Medulla oblongata (tissue), 1 donor: ENCODE measurements around the gene ATP8B4.
"Not testable (repeated sequence)": the region's sequence is repeated elsewhere in the genome, so short reads cannot be mapped to it uniquely, and the experiment has no call there.

Source experiments
- DNase-seq: peaks from one replicate; pipeline ENCODE4 v3.0.0-alpha.2; 2015; ENCODE audit errors: extremely low spot score

The ATP8B4 gene

DNA sequence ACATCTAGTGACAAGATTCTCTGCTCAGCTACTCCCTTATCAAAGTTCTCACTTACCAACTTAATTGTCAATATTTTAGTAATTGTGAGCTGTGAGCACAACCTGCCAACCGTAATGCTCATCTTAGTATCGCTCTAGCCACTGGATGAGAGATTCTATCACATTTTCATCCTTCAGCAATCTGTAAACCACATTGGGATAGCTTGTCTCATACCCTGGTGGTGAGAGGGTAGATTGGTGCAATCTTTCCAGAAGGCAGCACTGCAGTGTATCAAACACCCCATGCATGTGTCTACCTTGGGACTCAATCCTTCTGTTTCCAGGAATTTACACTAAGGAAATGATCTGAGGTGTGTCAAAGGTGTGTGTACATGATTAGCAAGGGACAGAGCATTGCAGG lies 18.9 kb upstream of the ATP8B4 start:
- no peak for DNase-seq

DNA sequence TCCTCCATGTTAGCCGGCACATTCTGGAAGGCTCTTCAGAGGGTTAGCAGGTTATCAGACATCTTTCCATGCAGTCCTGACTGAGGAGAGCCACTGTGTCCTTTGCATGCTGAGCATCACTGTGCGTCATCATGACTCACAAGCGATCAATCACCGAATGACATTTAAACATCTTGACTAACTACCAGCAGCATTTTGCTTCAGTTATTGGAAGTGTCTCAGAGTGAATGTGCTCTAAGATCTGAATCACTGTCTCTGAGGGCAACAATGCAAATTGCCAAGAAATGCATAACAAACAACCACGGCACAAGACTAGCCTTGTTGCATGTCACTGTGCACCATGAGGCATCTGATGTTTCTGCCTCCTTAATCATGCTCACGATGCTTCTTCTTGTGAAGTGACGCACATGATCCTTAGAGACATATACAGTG lies 18.3 kb upstream of the ATP8B4 start:
- DNase-seq, result no peak

DNA sequence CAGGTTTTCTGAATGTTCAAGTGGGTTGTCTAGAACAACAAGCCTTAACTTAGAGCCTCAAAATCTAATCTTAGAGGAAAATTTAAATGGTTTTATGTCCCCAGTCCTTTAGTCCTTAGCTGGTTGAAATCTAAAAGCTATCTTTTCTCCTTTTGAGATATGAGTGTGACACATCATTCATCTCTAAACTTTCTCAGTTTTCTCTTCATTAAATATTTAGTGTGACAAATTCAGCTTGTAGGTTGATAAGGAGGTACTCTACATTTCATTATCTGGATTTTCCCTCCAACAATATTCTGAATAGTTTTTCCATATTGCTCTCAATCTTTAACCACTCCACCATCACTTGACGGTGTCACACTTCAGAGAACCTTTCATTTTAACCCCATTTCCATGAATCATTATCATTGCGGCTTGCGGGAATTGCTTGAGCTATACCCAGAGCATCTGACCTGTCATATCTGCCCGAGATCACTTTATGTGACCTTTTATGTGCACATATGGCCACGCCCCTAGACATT lies 16.1 kb upstream of the ATP8B4 start:
- DNase-seq, result no peak

DNA sequence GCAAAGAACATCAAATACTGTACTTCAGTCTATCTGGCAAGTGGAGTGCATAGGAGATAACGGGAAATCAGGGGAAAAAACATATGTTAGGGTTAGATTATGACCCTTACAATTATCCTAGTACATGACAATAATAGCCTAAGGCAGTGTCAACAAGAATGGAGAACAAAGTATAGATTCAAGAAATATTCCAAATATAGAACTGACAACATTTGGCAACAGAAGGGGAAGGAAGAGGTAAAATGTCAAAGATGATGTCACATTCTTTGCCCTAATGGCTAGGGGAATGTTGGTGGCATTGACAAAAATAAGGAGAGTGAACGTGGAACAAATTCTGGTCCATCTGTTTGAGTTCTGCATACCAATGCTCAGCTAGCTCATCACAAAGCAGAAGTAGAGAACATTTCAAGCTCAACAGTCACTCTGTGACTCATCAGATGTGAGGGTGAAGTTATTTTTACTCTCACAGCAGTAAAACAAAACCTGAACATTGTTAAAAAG lies 15.5 kb upstream of the ATP8B4 start:
- peak; percentile 78 for DNase-seq

DNA sequence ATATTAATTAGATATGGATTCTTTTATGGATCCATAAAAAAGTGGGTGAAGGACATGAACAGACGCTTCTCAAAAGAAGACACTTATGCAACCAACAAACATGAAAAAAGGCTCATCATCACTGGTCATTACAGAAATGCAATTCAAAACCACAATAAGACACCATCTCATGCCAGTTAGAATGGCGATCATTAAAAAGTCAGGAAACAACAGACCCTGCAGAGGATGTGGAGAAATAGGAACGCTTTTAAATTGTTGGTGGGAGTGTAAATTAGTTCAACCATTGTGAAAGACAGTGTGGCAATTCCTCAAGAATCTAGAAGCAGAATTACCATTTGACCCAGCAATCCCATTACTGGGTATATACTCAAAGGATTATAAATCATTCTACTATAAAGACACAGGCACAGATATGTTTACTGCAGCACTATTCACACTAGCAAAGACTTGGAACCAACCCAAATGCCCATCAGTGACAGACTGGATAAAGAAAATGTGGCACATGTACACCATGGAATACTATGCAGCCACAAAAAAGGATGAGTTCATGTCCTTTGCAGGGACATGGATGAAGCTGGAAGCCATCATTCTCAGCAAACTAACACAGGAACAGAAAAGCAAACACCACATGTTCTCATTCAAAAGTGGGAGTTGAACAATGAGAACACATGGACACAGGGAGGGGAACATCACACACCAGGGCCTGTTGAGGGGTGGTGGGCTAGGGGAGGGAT lies 13.4 kb upstream of the ATP8B4 start:
- not testable (repeated sequence) for DNase-seq

DNA sequence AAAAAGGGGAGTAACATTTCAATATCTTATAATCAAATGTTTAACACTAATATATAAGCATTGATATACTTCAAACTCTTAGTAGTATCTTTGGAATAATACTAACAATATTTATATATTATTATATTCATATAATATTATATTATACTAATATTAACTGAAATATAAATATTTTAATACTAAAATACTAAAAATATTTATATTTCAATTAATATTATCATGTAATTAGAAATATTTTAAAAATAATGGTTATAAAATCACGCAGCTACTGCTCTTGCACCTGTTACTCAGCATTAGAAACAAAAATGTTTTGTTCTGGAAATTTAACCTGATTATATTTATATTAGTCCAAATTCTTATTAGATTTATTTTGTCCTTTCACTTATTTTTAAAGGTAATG lies 12.6 kb upstream of the ATP8B4 start:
- no peak for DNase-seq

DNA sequence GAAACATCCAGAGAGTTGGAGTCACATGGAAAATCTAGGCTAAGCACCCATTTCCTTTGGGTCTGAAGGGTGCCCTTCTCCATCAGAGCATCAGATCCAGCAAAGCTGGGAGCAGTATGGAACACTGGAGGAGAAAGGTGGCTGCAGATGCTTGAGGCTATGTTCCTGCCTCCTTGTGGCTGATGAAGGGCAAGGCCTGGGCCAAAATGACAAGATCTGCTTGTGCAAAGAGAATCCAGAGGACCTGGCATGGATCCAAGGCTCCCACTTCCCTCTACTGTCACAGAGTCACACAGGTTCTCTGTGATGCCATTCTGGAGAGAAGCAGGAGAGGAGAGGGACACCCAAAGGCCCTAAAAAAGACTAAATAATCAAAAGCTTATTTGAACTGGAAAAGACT lies 9.2 kb upstream of the ATP8B4 start:
- DNase-seq, result peak; percentile 82

DNA sequence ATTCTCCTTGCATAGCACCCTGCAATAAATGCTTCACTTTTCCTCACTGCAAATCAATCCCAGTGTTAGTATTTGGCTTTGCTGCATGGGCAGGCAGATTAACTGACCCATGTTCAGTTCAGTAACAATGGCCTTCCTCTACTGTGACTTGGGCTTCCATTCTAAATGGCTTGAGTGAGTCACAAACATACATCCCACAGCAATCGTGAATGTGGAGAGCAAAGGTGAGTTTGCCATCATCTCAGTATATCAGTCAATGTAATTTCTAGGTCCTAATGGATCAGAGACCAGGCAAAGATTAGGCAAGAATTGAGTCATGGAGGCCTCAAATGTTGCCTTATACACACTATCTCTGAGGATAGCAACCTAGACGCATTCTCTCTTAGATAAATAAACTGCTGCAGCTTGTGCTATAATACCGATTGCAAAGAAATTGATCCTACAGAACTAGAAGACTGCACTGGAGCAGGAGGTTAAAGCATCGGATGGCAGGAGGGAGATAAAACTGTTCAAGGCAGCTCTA lies 8.3 kb upstream of the ATP8B4 start:
- DNase-seq, result no peak

DNA sequence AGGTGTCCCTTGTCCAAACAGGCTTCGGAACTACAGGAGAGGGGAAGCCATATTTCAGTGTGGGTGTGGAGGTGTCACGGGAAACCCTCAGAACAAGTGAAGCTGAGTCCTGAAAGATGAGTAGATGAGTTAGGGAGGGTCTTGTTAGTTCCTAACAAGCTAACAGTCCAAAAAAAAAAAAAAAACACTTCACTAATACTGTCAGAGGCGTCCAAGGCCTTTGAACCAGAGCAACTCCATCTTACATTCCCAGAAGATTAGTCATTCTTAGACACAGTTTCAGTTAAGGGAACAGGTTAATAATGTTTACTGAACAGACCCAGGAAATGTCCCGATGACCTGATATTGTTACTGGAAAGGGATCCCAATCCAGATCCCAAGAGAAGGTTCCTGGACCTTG lies 7.0 kb upstream of the ATP8B4 start:
- DNase-seq, result no peak

DNA sequence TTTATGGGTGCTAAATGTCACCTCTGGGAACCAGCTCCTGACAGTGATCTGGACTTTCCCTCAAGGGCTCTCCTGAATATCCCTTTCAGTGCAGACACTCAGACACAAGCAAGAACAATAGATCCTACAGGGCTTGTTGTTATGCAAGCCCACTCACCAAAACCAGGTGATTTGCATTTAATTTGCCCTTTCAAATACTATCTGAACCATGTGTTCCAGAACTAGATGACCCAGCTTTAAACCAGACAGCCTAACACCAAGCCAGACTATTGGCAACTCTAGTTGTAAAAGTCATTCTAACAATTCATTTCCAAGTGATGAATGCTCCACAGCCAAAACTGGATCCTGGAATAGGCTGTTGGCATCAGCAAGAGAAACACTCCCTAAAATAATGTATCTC lies 5.6 kb upstream of the ATP8B4 start:
- no peak for DNase-seq

DNA sequence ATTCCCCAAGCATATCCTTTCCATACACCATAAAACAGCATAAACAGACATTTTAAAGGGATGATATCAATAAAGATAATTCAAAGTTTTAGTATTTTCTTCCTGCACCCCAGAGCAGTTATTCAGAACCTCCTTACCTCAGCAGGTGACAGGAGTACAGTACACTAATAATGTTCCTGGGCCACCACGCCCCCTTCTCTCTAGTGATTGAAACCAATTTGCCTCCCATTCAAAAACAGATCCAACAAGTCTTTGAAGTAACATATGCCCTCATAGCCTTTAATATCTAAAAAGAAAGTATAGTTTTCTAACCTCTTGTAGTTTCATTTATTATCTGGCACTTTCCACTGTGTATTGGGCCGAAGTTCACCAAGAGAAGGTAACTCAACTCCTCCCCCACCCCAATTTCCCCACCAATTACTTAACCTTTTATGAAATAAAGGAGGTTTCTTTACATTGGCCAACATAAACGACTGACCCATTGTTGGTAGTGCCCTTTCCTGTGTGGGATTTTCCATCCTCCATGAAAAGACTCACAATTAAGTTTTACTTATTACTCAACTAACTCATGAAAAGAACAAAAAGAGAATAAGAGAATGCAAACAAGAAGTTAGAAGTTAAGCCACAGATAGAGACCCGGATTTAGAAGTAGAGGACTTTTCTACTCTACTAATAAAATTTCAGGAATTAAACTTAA lies 5.0 kb upstream of the ATP8B4 start:
- DNase-seq, result no peak

DNA sequence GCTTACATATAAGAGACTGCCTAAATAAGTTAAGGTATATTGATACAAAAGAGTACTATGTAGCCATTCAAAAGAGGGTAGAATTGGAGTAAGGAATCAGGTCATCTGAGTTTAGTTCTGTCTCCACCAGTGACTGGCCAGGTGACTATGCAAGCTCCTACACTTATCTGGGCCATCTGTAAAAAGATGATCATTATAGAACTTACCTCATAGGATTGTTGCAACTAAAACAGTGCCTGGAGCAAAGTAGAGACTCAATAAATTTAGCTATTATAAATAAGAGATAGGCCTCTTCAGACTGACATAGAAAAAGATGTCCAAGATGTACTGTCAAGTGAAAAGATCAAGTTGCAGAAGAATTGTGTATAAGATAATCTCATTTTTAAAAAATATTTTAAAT lies 1.7 kb upstream of the ATP8B4 start:
- no peak for DNase-seq

DNA sequence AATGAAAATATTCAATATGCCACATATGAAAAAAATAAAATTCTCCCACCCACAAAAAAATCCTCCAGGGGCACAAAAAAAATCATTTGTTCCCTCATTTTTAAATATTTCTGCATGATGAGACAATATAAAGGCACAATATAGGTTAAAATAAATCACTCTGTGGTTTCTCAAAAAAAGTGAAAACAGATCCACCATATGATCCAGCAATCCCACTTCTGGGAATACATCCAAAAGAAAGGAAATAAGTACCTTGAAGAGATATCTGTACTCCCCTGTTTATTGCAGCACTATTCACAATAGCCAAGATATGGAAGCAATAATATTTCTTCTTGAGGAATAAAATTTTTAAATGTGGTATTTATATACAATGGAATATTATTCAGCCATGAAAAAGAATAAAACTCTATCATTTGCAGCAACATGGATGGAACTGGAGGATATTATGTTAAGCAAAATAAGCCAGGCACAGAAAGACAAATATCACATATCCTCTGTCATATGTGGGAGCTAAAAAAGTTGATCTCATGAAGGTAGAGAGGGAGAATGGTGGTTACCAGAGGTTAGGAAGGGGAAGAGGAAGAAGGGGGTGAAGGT lies 1.5 kb downstream of the ATP8B4 start:
- no peak for DNase-seq

DNA sequence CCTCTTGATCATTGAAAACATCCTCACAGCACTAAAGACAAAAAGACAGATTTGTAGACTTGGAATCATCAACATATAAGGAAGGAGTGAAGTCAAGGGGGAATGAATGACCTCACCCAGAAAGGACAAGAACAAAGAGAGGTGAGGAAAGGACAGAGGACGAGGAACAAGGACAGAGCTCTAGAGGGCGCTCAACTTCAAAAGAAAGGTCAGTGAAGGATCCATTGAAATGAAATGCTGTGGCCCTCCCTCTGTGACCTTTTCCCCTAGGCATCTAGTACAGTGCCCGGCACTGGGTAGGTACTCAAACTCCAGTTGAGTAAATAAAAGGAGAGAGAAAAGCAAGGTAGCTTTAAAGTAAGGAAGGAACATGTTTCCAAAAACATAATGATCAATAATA lies 2.6 kb downstream of the ATP8B4 start:
- peak; percentile 50 for DNase-seq

DNA sequence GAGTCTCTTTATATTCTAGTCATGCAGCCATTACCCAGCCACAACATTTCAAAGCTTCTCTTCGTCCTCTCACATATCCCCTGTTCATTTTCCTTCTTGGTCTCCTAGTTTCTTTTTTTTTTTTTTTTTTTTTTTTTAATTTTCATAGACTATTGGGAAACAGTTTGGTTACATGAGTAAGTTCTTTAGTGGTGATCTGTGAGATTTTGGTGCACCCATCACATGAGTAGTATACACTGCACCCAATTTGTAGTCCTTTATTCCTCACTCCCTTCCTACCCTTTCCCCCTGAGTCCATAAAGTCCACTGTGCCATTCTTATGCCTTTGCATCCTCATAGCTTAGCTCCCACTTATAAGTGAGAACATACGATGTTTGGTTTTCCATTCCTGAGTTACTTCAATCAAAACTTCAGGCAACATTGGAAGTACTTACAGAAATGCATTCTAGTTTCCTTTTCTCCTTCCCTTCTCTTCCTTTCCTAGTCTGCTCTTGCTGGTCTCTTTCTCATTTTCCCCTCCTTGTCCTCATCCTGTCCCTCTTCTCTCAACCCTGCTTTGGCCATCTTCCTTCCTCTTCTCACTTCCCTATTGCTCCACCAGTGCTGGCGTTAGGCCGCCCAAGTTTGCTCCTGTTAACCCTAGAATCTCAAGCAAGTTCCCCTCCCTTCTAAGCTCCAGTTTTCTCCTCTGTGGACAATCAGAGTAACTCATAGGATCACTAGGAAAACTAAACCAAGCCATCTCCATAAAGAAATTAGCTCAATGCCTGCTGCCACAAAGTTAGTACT lies 4.8 kb downstream of the ATP8B4 start:
- peak; percentile 77 for DNase-seq

DNA sequence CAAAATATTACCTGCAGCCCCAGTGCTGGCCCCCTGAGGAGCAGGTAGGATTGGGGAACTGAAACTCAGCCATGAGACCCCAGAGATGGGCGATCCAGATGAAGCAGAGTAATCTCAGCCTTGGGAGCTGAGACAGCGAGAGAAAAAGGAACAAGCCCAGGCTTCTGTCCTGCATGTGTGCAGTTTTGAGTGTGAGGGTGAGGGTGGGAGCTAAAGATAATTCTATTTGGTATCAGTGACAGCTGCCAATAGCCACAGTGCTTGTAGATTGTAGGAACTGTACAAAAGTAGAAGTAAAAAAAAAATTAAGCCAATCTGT lies 5.9 kb downstream of the ATP8B4 start:
- DNase-seq, result peak; percentile 65

DNA sequence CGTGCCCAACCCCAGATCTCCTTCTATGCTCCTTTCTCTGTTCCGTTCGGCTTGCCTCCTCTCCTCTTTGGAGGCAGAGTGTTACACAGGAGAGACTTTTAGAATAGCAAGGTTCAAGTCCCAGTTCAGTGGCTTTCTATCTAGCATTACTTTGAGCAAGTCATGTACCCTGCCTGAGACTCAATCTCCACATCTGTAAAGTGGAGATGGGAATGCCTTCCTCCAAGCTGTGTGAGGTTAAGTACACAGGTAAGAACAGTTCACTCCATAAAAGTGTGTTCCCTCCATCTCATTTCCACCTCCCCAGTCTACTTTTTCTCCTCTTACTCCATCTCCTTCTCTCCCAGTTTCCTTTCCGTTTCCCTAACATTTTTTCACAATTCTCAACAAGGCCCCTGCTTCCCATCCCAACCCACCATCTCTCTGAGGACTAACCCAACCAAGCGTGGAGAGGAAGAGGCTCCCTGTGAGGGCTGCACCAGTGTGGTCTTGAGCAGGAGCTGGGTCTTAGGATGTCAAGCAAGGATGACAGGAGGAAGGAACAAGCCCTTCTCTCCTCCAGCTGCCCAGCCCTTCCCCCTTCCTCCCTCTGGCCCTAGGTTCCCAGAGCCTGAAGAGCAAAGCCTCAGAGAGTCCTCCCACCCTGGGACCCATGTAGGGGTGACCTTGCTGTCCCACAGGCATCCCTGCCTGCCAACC lies 6.4 kb downstream of the ATP8B4 start:
- no peak for DNase-seq

DNA sequence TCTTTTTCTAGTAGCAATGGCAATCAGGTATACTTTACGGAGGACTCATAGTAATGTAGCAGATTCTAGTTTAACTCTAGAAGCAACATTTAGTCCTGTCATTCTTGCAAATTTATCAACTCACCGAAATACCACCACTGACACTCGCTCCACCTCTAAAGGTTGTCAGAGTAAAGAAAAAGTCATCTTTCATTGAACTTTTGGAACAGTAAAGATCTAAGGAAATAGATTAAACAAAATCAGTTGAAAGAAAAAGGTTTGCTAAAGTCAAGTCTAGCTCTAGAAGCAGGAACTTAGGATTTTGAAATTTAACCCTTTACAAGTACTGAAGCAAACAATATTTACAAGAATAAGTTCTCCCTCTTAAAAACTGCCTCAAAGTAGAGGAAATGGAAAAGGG lies 8.7 kb downstream of the ATP8B4 start:
- peak; percentile 16 for DNase-seq

DNA sequence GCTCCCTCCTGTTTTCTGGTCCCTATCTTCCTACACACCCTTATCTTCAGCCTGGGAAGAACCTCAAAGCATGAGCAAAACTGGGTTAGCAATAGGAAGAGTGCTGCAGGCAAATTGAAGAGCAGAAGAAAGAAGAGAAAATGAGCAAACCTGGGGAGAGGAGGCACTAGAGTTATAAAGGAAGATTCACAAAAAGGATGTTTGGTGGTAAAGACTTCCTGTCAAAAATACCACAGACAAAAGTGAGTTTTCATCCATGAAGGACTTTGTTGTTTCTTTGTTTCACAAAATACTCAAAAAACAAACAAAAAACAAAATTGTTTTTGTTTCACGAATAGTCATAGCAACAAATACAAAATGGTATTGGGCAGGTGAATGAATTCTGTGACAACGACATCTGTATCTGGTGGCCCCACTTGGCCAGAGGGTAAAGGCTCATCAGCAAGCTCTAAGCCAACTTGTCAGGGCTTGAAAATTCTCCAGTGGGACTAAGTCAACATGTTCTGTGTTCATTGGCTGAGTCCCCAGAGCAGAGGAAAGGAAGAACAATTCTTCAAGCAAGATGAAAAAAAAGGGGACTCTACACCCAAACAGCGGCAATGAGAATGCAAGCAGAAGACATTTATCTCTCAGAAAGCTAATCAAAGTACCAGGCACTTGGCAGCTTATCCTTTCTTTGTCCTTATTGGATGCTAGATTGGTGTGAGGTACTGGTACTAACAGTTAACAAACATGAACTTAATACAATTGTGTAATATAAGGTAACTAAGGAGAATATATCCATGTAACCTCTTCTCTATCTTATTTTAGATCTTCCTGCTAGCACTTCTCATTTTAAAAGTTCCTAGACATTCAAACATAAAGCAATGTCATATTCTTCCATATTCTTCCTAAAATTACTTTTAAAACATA lies 9.7 kb downstream of the ATP8B4 start:
- peak; percentile 37 for DNase-seq

DNA sequence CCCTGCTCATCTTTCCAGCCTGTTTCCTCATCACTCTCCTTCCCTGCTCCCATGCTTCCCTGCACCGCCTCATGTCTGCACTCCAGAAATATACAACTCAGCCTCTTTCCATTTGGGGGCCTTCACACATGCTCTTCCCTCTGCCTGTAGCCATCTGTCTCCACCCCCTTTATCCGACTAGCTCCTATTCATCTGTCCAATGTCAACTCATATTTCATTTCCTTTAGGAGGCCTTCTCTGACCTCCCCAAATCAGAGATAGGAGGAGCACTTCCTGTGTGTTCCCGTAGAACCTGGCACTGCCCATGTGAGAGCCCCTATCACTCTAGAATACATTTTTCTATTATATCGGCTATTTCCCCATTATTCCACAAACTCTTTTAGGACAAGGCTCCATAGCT lies 10.6 kb downstream of the ATP8B4 start:
- no peak for DNase-seq
